HS-27A (cell line): Measurements from ENCODE around the gene MTMR1.

Experiments used
- DNase-seq: peaks from one replicate; pipeline ENCODE4 v3.0.0-alpha.2; 2012; ENCODE audit warnings: low read depth, missing footprints

MTMR1 gene

GRCh38 chrX:150779385-150779784 lies 86.2 kb downstream of the MTMR1 start:
- DNase-seq: no peak

DNA sequence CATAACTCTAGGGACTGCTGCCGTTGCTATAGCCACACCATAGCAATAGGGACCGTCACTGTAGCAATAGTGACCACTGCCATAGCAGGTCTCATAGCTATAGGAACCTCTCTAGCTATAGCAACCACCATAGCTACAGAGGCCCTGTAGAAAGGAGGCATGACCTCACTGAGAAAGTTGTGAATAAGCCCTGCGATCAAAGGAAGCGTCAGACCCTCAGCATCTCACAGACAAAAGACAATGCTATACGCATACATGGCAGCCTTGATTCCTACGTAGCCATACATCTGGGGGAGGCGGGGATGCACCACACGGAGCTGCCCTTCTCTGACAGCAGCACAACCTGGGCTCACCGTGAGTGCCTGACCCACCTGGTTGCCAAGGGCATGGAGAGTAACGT lies 88.5 kb downstream of the MTMR1 start:
- DNase-seq: no peak

- no peak for DNase-seq
Measured at GRCh38 chrX:150790021-150790420, 96.8 kb downstream of the MTMR1 start.

- DNase-seq: no peak
Measured at GRCh38 chrX:150792949-150793527, 99.8 kb downstream of the MTMR1 start.

- DNase-seq: no peak
Measured at GRCh38 chrX:150805736-150806135, 112.5 kb downstream of the MTMR1 start.

DNA sequence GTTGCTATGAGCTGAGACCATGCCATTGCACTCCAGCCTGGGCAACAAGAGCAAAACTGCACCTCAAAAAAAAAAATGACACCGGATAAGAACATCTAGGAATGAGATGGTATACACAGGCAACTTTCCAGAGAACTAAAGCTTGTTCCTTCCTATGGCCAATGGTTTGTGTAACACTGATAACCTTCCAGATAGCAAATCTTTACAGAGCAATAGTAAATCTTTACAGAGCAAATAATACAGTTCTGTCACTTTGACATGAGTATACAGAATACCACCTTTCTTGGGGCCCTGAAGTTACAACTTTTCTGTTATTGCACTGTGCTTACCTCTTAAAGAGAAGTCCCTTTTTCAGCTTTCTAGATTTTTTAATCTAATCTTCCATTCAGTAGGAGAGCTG lies 113.6 kb downstream of the MTMR1 start:
- no peak for DNase-seq

GRCh38 chrX:150813922-150814321 lies 120.7 kb downstream of the MTMR1 start:
- DNase-seq: no peak
